GF-D8 (cell line): Measurements from ENCODE around the gene SELENOK.
A peak's percentile ranks its signal among the peaks of the same experiment; 100 is the strongest.

Source experiments
- DNase-seq: peaks from one replicate; lab custom pipeline; 2025; lab: John Stamatoyannopoulos, UW

The SELENOK gene

DNA sequence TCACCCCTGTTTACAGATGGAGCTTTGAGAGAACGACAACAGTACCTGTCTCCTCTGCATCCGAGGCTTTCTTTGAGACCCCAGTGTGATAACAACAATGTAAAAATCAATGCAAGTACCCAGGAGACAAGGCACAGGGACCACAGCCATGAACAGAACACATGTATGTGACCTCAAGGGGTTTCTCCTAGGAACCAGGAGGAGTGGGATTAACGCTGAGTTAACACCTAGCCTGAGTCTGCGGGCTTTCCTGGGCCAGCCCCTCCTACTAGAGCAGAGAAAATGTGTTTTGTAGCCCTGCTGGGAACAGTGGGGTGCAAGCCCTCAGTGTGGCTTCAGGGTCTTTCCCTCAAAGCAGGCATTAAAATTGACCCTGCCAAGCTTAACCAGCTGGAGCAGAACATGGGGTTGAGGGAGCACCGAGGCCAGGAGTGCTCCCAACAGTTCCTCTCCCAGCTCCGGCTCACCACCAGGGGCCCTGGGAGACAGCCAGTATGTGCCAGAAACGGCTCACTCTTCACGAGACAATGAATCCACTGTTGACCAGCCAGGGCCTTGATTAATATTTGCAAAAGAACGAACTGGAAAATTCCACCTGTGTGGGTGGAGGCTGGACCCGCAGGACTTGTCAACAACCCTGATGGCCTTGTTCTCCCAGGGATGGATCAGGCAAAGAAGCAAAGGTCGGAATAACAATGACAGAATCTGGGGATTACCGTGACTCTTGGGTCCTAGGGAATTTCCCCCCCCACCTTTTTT lies 49.0 kb downstream of the SELENOK start:
- no peak for DNase-seq

DNA sequence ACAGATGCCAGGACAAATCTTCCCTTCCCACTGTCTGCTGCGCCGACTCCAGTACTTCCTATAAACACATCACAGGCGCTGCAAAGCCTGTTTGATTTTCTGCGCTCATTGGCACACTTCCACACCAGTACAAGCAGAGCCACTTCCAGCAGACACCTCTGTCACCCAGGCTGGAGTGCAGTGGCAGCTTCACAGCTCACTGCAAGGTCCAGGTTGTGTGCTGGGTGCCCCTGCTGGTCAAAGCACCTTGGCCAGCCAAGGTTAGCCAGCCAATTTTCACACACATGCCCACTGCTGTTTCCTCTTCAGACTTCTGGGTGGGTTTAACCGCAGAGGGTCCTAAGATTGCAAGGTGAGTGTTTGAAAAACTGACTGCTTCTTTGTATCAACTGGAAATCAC lies 50.4 kb downstream of the SELENOK start:
- no peak for DNase-seq

DNA sequence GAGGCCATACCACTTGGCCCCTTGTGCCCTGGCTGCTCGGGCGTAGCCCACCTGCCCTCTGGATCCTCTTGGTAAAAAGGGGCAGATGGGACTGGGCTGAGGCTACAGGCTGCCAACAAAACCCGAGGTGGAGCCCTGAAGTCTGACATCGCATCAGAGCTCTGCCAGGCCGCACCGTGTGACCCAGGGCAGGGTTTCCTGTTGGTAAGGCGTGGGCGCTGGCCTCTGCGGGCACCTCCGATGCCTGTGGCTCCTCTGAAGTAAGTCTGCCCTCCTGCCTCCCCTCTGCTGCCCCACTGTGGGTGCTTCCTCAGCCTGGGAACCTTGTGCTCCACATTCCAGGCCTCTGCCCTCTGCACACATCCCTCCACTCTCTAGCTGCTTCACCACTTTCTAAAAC lies 54.3 kb downstream of the SELENOK start:
- DNase-seq, result no peak

DNA sequence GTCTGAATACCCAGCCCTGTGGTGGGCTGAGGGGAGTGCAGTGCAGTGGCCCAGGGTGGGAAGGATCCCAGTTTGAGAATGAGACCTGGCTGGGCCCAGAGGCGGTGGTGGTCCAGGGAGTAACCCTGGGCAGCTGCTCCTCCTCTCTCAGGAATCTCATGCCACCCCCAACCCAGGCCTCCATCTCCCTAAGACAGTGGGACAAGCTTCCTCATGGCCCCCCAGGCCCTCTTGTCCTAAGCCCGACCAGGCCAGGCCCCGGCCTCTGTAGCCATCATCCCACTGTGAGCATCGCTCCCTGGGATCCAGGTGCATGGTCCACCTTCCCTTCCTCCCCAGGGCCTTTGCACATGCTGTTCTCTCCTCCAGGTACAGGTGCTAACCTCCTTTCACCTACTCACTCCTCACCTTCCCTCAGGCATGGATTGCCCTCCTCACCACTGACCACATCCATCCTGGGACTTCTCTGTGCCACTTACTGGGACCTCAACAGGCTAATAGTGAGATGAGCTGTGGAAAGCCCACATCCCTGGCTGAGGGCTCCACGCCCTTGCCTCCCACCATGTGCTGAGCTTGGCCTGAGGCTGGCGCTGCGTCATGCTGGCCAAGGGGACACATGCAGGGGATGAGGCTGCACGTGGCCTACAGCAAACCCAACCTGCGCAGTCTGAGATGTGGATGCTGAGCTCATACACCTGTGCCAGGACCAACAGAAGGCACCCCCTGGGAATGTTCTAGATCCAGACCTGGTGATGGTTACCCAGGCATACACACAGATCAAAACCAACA lies 55.4 kb downstream of the SELENOK start:
- no peak for DNase-seq

GRCh38 chr3:53835257-53835656 lies 56.4 kb downstream of the SELENOK start:
- no peak for DNase-seq

GRCh38 chr3:53834429-53835095 lies 57.1 kb downstream of the SELENOK start:
- peak; percentile 67 for DNase-seq
